Hepatocyte (in vitro differentiated cells): ENCODE measurements around the gene PRTFDC1.

Experiments
- CTCF ChIP-seq: fragments of 200-600 bp; sonication (generic); IDR thresholded peaks from 2 replicates; pipeline ENCODE4 v1.5.1; 2016; ENCODE audit warnings: antibody characterized with exemption, mild to moderate bottlenecking; ENCODE audit not compliant: poor library complexity
- EZH2 ChIP-seq: fragments of 200-600 bp; sonication (generic); IDR thresholded peaks from 2 replicates; pipeline ENCODE4 v1.6.1; 2016; ENCODE audit warnings: antibody characterized with exemption, mild to moderate bottlenecking, borderline replicate concordance
- EZH2phosphoT487 ChIP-seq: fragments of 200-600 bp; sonication (generic); IDR thresholded peaks from one replicate; pipeline ENCODE4 v1.6.1; 2018; ENCODE audit warnings: antibody characterized with exemption, mild to moderate bottlenecking, low read depth, moderate library complexity; ENCODE audit not compliant: unreplicated experiment, severe bottlenecking

- TF ChIP-seq CTCF (no peak), EZH2phosphoT487 (no peak), EZH2 (no peak)
These were observed 6.4 kb upstream of the PRTFDC1 start for GRCh38 chr10:24958721-24959381.
